ENCODE results near the gene BTN2A1. TPM values are rescaled to one million over a fixed set of nuclear protein-coding genes. Genes with fewer than 3 reads are reported as not detected.
"Not testable (repeated sequence)": the region's sequence is repeated elsewhere in the genome, so short reads cannot be mapped to it uniquely, and the experiment has no call there.

BTN2A1 gene
- total RNA-seq, 1 experiment from 2014 or later = 14.0 TPM

DNA sequence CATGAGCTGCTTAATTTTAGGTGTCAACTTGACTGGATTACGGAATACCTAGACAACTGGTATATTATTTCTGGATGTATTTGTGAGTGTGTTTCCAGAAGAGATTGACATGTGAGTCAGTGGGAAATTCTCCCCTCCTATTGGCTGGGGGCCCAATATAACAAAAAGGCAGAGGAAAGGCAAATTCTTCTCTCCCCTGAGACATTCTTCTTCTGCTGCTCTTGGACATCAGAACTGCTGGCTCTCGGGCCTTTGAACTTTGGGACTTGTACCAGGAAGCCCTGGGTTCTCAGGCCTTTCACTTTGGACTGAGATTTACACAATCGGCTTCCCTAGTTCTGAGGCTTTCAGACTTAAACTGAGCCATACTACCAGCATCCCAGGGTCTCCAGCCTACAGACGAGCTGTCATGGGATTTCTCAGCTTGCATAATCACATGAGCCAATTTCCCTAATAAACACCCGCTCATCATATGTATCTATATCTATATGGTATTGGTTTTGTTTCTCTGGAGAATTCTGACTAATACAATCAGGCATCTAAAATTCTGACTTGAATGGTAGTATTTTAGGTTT is 25.0 kb upstream of the BTN2A1 start:
- no peak for DNase-seq (ENCODE audit: low read depth)

GRCh38 chr6:26433680-26434079 is 24.1 kb upstream of the BTN2A1 start:
- not testable (repeated sequence) for DNase-seq (ENCODE audit: low read depth)

- no peak for DNase-seq (ENCODE audit: low read depth)
Observed at GRCh38 chr6:26436018-26436417, 21.7 kb upstream of the BTN2A1 start.

DNA sequence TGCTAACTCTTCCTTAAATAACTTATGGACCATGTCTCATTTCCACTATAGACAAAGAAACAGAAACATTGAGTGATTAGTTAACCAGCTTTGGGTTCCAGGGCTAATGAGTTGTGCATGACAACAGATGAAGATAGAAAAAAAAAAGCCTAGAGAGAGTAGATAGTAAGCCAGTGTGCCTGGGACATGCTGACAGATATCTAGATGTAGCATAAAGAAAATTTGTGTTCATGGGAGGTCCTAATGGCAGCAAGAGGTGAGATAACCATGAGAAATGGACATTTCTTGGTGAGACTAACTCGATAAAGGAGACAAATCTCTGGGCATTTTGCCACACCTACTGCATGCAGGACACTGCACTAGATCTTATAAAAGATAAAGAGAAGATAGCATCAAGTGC is 20.2 kb upstream of the BTN2A1 start:
- no peak for DNase-seq (ENCODE audit: low read depth)

DNA sequence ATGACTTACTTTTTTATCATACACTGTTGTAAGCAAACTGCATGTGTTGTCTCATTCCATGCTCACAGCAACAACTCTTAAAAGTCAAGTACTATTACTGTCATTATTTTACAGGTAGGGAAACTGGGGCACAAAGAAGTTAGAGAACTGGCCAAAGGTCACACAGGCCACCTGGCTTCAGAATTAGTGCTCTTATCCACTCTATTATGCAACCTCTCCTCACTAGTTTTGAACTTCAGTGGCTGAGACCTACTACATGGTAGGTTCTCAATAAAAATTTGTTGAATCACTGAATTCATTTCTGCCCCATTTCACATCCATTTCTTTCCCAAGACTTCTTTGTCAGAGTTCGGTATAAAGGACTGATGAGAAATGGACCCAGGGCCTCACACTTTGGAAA is 19.8 kb upstream of the BTN2A1 start:
- DNase-seq (ENCODE audit: low read depth) = no peak

DNA sequence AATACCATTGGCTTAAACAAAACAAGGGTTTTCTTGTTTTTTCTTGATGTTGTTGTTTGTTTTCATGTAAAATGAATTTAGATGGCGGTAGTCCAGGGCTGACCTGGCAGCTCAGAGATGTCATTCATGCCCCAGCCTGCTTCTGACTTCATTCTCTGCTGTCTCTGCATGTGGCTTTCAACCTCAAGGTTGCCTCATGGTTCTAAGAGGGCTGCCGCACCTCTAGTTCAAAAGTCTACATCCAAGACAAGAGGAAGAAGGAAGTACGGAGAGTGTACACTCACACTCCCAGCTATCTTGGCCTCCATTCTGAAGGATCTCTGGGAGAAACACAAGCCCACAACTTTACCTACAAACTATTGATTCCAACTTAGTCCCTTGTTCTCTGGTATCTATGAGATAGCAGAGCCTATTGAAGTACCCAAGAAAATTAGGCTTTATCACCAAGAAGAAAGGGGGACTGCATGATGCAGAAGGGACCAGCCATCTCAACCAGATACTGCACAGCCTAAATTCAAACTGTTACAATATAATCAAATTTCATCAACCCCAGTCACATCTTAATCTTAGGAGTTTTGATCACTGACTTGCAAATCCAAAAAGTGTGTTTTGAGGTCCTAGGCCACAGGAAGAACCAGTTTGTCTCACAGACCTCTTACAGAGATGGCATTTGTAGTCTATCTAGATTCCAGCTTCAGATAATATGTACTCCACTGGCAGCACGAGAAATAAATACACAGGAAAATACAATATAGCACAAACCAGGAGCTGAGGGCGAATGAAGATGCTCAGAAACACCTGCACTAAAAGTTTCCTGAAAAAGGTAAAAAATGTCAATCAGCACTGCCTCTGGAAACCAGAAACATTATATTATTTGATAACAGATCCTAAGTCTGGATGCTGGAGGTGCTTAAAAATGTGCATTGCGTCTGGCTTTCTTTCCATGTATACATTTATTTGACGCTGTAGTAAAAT is 18.3 kb upstream of the BTN2A1 start:
- DNase-seq (ENCODE audit: low read depth) = no peak

DNA sequence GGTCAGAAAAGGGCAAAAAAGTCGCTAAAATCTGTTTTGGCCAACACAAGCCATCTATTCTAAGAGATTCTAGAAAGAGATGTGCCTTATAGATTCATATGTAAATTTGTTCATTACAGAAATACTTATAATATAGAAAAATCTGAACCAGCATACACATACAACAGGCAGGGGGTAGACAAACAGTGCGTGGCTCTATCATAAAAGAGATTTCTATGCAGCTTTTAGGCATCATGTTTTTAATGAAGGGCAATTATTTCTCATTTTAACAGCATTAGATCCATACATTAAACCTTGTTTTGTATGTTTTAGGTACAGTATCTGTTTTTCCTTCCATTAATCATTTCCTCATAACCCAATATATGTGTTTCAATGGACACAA is 16.8 kb upstream of the BTN2A1 start:
- DNase-seq (ENCODE audit: low read depth) = no peak

DNA sequence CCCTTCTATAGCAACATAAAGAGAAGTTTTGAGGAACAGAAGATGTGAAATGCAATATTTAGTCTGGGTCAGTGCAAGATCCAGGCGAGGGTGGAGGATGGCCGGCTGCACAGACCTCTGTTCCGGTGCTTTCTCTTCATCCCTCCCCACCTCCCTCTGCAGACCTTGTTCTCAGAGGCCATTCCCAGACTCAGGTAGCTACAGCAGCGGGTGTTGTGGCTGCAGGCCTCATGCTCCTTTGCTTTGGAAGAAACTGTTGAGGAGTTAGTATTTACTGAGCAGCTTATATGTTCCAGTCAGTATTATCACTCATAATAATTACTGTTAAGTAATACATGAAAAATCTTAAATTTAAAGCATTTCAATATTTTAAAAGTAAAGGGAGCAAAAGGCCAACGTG is 15.8 kb upstream of the BTN2A1 start:
- DNase-seq (ENCODE audit: low read depth) = no peak

DNA sequence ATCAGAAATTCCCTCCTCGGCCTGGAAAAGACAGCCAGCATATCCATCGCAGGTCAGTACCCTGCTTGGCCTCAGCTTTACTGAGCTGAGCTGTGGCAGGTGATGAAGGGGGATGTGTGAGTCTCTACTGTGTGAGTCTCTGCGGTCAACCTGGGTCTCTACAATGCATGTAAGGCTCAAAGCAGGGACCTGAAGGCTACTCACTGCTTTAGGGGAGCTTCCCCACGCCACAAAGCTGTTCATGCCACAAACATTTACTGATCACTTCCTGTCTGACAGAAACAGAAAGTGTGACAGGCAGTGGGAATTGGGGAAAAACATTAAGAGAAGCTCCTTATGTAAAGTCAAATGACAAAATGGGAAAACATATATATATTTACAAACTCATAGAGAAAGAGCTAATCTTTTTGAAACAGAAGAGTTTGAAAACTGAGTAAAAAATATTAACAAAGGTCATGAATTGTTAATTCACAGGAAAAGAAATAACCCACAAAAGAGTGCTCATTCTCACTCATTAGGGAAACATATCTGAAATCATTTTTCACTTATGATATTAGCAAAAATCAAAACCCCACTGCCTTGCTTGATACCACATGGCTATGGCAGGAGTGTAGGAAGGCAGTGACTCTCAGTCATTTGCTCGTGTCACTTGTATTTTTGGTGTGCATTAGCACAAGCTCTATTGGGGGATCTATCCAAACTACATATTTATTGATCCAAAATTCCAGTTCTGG is 11.7 kb upstream of the BTN2A1 start:
- peak; percentile 10 for DNase-seq (ENCODE audit: low read depth)

DNA sequence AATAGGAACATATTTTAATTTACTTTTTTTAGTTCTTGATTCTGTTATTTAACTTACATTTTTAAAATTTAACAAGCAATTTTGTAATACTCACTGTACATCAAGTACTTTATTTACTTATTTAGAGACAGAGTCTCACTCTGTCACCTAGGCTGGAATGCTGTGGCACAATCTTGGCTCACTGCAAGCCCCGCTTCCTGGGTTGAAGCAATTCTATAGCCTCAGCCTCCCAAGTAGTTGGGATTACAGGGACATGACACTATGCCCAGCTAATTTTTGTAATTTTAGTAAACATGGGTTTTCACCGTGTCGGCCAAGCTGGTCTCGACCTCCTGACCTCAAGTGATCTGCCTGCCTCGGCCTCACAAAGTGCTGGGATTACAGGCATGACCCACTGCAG is 10.5 kb upstream of the BTN2A1 start:
- DNase-seq (ENCODE audit: low read depth) = no peak

DNA sequence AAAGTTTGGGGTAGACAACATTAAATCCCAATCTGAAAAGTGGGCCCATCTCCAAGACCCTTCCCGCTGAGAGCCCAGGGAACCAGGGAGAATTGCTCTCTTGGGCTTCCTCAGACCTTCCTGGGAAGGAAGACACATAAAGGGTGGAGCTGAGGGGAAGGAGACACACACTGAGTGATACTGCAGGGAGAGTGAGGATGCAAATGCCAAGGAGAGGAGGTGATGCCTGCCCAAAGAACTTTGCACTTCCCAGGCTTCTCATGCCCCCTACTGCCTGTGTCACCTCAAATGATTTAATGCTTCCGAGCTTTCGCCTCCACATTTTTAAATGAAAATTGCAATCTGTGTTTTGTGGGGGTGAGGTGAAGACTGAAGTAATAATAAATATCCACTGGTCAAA is 7.5 kb upstream of the BTN2A1 start:
- no peak for DNase-seq (ENCODE audit: low read depth)

DNA sequence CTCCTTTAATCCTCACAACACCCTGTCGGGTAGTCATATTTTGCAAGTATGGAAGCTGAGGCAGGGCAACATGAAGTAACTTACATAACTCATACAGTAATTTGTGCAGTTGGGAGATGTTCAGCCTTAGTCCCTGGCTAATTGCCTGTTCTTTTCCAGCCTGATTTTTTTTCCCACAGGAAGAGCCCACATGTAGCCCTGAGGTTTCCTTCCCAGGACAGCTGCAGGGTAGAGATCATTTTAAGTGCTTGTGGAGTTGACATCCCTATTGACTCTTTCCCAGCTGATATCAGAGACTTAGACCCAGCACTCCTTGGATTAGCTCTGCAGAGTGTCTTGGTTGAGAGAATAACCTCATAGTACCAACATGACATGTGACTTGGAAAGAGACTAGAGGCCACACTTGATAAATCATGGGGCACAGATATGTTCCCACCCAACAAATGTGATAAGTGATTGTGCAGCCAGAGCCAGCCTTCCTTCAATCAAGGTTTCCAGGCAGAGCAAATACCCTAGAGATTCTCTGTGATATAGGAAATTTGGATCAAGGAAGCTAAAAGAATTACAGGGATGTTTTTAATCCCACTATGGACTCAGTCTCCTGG is 5.0 kb upstream of the BTN2A1 start:
- DNase-seq (ENCODE audit: low read depth) = no peak

- DNase-seq (ENCODE audit: low read depth) = no peak
Observed at GRCh38 chr6:26454631-26455030, 3.1 kb upstream of the BTN2A1 start.

DNA sequence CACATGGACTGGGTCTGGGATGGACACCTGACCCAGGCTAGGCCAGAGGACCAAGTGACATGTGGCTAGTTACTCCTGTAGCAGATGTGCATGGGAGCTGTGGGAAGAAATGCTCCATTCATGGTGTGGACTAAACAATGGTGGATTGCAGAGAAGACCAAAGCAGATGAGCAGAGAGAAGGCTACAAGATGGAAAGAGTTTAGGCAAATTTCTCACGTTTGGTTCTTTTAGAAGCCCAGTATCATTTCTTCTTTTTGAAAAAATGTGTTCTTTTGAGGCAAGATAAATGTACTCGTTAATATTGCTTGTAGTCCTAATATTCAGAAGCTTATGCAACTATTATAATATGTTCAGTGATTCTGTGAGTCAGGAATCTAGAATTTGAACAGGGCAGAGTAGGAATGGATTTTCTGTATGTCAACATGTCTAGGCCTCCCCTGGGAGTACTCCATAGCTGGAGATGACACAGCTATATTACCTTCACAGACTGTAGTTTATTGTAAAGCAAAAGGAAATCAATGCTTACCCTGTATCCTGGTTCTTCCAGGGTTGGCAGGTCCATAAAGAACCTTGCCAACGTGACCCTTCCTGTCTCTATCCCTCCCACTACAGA is 2.3 kb upstream of the BTN2A1 start:
- no peak for DNase-seq (ENCODE audit: low read depth)

GRCh38 chr6:26457264-26457805 is 420 bp upstream of the BTN2A1 start:
- DNase-seq (ENCODE audit: low read depth) = peak; percentile 48

DNA sequence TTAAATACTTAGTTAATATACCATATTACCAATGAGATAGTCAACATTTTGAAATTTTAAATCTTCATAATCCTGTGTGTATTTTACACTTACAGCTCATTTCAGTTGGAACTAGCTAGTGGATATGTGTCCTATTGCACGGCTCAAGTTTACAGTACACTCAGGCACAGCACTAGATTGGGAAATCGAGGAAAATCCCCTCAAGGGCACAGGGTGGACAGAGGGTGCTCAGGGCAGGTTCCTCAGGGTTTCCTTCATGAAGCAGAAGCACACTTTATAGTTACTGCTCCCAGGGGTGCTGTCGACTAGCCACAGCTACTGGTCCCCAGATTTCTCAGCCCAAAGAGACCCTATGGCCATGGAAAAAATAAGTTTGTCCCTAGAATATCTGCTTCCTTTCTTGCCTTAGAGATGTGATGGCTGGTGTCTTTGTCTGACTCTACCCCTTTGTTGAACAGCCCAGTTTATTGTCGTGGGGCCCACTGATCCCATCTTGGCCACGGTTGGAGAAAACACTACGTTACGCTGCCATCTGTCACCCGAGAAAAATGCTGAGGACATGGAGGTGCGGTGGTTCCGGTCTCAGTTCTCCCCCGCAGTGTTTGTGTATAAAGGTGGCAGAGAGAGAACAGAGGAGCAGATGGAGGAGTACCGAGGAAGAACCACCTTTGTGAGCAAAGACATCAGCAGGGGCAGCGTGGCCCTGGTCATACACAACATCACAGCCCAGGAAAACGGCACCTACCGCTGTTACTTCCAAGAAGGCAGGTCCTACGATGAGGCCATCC is 1.5 kb downstream of the BTN2A1 start:
- DNase-seq (ENCODE audit: low read depth) = no peak

- not testable (repeated sequence) for DNase-seq (ENCODE audit: low read depth)
Observed at GRCh38 chr6:26461353-26461752, 3.6 kb downstream of the BTN2A1 start.

GRCh38 chr6:26464014-26464413 is 6.3 kb downstream of the BTN2A1 start:
- no peak for DNase-seq (ENCODE audit: low read depth)

- no peak for DNase-seq (ENCODE audit: low read depth)
Observed at GRCh38 chr6:26464416-26465131, 6.8 kb downstream of the BTN2A1 start.

DNA sequence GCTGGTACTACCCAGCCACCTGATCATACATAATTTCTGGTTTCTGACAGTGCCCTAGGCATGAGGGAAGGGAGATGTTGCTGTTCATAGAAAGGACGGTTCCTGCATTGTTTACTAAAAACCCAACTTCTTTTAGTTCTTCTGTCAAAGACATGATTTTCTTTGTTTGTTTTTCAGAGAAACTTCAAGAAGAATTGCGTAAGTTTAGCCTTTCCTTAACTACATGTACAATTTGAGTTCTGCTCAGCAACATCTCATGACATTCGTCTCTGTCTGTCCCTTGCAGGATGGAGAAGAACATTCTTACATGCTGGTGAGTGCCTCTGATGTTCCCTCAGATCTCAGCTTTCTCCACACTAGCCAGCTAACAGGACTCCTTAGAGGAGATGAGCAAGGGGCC is 8.0 kb downstream of the BTN2A1 start:
- no peak for DNase-seq (ENCODE audit: low read depth)
